Measurements from ENCODE around the gene GLDC. TPM values are rescaled to one million over a fixed set of nuclear protein-coding genes. Genes with fewer than 3 reads are reported as not detected.

GLDC gene
- total RNA-seq, 1 experiment from 2014 or later = 4.0 TPM

DNA sequence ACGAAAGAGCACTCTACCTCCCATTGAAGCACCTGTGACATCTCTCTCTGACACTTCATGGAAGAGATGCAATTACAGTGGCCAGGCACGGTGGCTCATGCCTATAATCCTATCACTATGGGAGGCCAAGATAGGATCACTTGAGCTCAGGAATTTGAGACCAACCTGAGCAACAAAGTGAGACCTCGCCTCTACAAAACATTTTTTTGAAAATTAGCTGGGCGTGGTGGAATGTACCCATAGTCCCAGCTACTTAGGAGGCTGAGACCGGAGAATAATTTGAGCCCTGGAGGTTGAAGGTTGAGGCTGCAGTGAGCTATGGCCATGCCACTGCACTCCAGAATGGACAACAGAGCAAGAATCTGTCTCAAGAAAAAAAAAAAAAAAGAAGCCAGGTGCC lies 45.5 kb downstream of the GLDC start:
- in situ Hi-C loops (cut with HindIII; ENCODE audit: low pct_unique_long_range_greater_than_20kb, low sequenced_read_pairs) = no loop called here
- intact Hi-C loops (cut with micrococcal nuclease; ENCODE audit: unreplicated experiment) = no loop called here
- DNase-seq (ENCODE audit: low read depth, low spot score) = no peak
- ChIA-PET CTCF (no interaction called here), POLR2A (no interaction called here)
- Histone ChIP-seq H3K4me3 (ENCODE audit: low read depth in 2 of 2, low read length in 2 of 2) (no peak overlapping the region), H3K4me1 (ENCODE audit: control insufficient read depth, insufficient read depth, low read length) (no peaks in the 10 kb centered on the region), H3K27ac (ENCODE audit: low read length) (no peak overlapping the region), H3K27me3 (ENCODE audit: control insufficient read depth, insufficient read depth, low read length) (no peaks in the 10 kb centered on the region), H3K36me3 (ENCODE audit: control insufficient read depth, insufficient read depth, low read length) (no peaks in the 10 kb centered on the region), H3K9me3 (ENCODE audit: control insufficient read depth, insufficient read depth, low read depth, low read length) (no peaks in the 10 kb centered on the region)
- no peak for ATAC-seq
- no TSS peak for BruUV-seq (replicated peaks)
- TF ChIP-seq POLR2AphosphoS5 (IDR thresholded peaks at IDR 0.05; ENCODE audit: low read depth, low read length) (no peak), TCF7L2 (IDR thresholded peaks at IDR 0.05; ENCODE audit: low read depth, low read length) (no peak), REST (IDR thresholded peaks at IDR 0.05; ENCODE audit: insufficient read depth in 1 of 2, low read depth in 2 of 2, low read length in 1 of 2) (no peak), SIN3A (IDR thresholded peaks at IDR 0.05; ENCODE audit: borderline replicate concordance, insufficient read depth, low read depth, low read length) (no peak)
- TF ChIP-seq, protein P1, sequence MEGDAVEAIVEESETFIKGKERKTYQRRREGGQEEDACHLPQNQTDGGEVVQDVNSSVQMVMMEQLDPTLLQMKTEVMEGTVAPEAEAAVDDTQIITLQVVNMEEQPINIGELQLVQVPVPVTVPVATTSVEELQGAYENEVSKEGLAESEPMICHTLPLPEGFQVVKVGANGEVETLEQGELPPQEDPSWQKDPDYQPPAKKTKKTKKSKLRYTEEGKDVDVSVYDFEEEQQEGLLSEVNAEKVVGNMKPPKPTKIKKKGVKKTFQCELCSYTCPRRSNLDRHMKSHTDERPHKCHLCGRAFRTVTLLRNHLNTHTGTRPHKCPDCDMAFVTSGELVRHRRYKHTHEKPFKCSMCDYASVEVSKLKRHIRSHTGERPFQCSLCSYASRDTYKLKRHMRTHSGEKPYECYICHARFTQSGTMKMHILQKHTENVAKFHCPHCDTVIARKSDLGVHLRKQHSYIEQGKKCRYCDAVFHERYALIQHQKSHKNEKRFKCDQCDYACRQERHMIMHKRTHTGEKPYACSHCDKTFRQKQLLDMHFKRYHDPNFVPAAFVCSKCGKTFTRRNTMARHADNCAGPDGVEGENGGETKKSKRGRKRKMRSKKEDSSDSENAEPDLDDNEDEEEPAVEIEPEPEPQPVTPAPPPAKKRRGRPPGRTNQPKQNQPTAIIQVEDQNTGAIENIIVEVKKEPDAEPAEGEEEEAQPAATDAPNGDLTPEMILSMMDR (IDR thresholded peaks at IDR 0.05) = no peak

- no TSS peak for BruUV-seq (replicated peaks)
- no peak overlapping the region for H3K4me3 ChIP-seq (ENCODE audit: low read depth in 2 of 2, low read length in 2 of 2)
- DNase-seq (ENCODE audit: low read depth, low spot score) (no peak), ATAC-seq (no peak)
- intact Hi-C loops (cut with micrococcal nuclease; ENCODE audit: unreplicated experiment) (no loop called here), in situ Hi-C loops (cut with HindIII; ENCODE audit: low pct_unique_long_range_greater_than_20kb, low sequenced_read_pairs) (no loop called here)
- no peaks in the 10 kb centered on the region for H3K4me1 ChIP-seq (ENCODE audit: control insufficient read depth, insufficient read depth, low read length)
- H3K27ac ChIP-seq (ENCODE audit: low read length) = no peak overlapping the region
- H3K27me3 ChIP-seq (ENCODE audit: control insufficient read depth, insufficient read depth, low read length) = no peaks in the 10 kb centered on the region
- H3K9me3 ChIP-seq (ENCODE audit: control insufficient read depth, insufficient read depth, low read depth, low read length) = no peaks in the 10 kb centered on the region
- POLR2A ChIA-PET = no interaction called here
- CTCF ChIA-PET = no interaction called here
- TF ChIP-seq SIN3A (IDR thresholded peaks at IDR 0.05; ENCODE audit: borderline replicate concordance, insufficient read depth, low read depth, low read length) (no peak), REST (IDR thresholded peaks at IDR 0.05; ENCODE audit: insufficient read depth in 1 of 2, low read depth in 2 of 2, low read length in 1 of 2) (no peak), TCF7L2 (IDR thresholded peaks at IDR 0.05; ENCODE audit: low read depth, low read length) (no peak), POLR2AphosphoS5 (IDR thresholded peaks at IDR 0.05; ENCODE audit: low read depth, low read length) (no peak)
- TF ChIP-seq, protein P1 (IDR thresholded peaks at IDR 0.05) = no peak
- no peaks in the 10 kb centered on the region for H3K36me3 ChIP-seq (ENCODE audit: control insufficient read depth, insufficient read depth, low read length)
These were observed 47.2 kb downstream of the GLDC start for GRCh38 chr9:6598249-6598725.

Data from Panc1 (cell line).